B cell (primary cell): Measurements from ENCODE around the gene ZP1. TPM values are rescaled to one million over a fixed set of nuclear protein-coding genes. Genes with fewer than 3 reads are reported as not detected.

ENCODE experiments used
- ATAC-seq: fragments of 200-7000 bp; cut with Tn5 transposase; one replicate; pipeline ENCODE4 v1.10.0; 2021; ENCODE audit warnings: low read depth, mild to moderate bottlenecking, moderate number of reproducible peaks, moderate library complexity
- CTCF ChIA-PET: fragments of 350-600 bp; sonication (Branson Sonifier 250); formaldehyde crosslinking; loops from one replicate; lab custom pipeline; 2021; ENCODE audit warnings: antibody characterized with exemption, inconsistent platforms; lab: Charles Lee
- POLR2A ChIA-PET: fragments of 350-600 bp; sonication (Branson Sonifier 250); formaldehyde crosslinking; loops from one replicate; lab custom pipeline; 2021; ENCODE audit warnings: antibody characterized with exemption; lab: Charles Lee
- DNase-seq: peaks from one replicate; pipeline ENCODE4 v3.0.0; 2013
- H2AFZ ChIP-seq: 2 replicates; pipeline ENCODE4 v1.6.1; 2012; ENCODE audit warnings: mild to moderate bottlenecking, low read depth, low read length; ENCODE audit not compliant: insufficient read depth, poor library complexity, severe bottlenecking
- H3K27ac ChIP-seq, 2 donors: 1 replicate in 1 of 2; 2 replicates in 1 of 2; pipeline ENCODE4 v1.5.1; 2012 to 2013; ENCODE audit warnings: low read length in 2 of 2, mild to moderate bottlenecking in 2 of 2, moderate library complexity in 1 of 2
- H3K27me3 ChIP-seq, 4 experiments: fragments of 200-600 bp in 1 of 4; sonication (generic) in 1 of 4; replicated peaks in 1 of 4; 1 replicate in 2 of 4; 2 replicates in 2 of 4; pipeline versions ENCODE4 v1.6.1 to v1.7.0; 2013 to 2016; ENCODE audit warnings: low read length in 3 of 4, mild to moderate bottlenecking in 2 of 4, mixed read lengths in 1 of 4, moderate library complexity in 1 of 4; ENCODE audit not compliant: insufficient read depth in 4 of 4, control insufficient read depth in 3 of 4; ENCODE audit errors: control extremely low read depth in 1 of 4
- H3K36me3 ChIP-seq, 2 experiments: replicated peaks in 1 of 2; 1 replicate in 1 of 2; 2 replicates in 1 of 2; pipeline versions ENCODE4 v1.6.1 to v1.7.1; 2013; ENCODE audit warnings: low read length in 1 of 2; ENCODE audit not compliant: insufficient read depth in 2 of 2, control insufficient read depth in 1 of 2; ENCODE audit errors: control extremely low read depth in 1 of 2, extremely low read depth in 1 of 2
- H3K4me1 ChIP-seq, 2 donors: fragments of 200-600 bp in 1 of 2; sonication (generic) in 1 of 2; 1 replicate in 1 of 2; 2 replicates in 1 of 2; pipeline versions ENCODE4 v1.5.1 to v1.6.1; 2013 to 2017; ENCODE audit warnings: low read length in 2 of 2; ENCODE audit not compliant: control insufficient read depth in 2 of 2, insufficient read depth in 2 of 2
- H3K4me2 ChIP-seq: replicated peaks from 2 replicates; pipeline ENCODE3; 2012; ENCODE audit warnings: mild to moderate bottlenecking, low read depth, low read length; ENCODE audit not compliant: poor library complexity, severe bottlenecking
- H3K4me3 ChIP-seq, 5 experiments: fragments of 200-600 bp in 1 of 5; sonication (generic) in 1 of 5; 1 replicate in 3 of 5; 2 replicates in 2 of 5; pipeline versions ENCODE4 v1.5.1 to v1.7.0; 2011 to 2016; ENCODE audit warnings: low read length in 4 of 5, mild to moderate bottlenecking in 4 of 5, low read depth in 2 of 5, control low read depth in 1 of 5, moderate library complexity in 1 of 5; ENCODE audit not compliant: insufficient read depth in 1 of 5; ENCODE audit errors: control extremely low read depth in 1 of 5, extremely low read depth in 1 of 5
- H3K79me2 ChIP-seq: fragments of 200-600 bp; sonication (generic); one replicate; pipeline ENCODE4 v1.6.0; 2016; ENCODE audit warnings: low read length; ENCODE audit not compliant: control insufficient read depth, insufficient read depth
- H3K9ac ChIP-seq: fragments of 200-600 bp; sonication (generic); 2 replicates; pipeline ENCODE4 v1.6.1; 2017; ENCODE audit warnings: mild to moderate bottlenecking, low read length, moderate library complexity
- H3K9me3 ChIP-seq, 3 donors: one replicate each; pipeline versions ENCODE4 v1.6.1 to v1.7.1; 2013; ENCODE audit warnings: low read length in 2 of 3; ENCODE audit not compliant: control insufficient read depth in 2 of 3, insufficient read depth in 1 of 3; ENCODE audit errors: control extremely low read depth in 1 of 3
- H4K20me1 ChIP-seq: 2 replicates; pipeline ENCODE4 v1.6.0; 2012; ENCODE audit warnings: mild to moderate bottlenecking, low read length; ENCODE audit not compliant: insufficient read depth, control insufficient read depth, poor library complexity, severe bottlenecking
- H3K27ac Mint-ChIP-seq: one replicate; pipeline ENCODE4 v1.8.0; 2021; ENCODE audit warnings: mixed read lengths
- H3K27me3 Mint-ChIP-seq: one replicate; pipeline ENCODE4 v1.8.0; 2021; ENCODE audit warnings: mixed read lengths
- H3K4me1 Mint-ChIP-seq: one replicate; pipeline ENCODE4 v1.8.0; 2021; ENCODE audit warnings: mixed read lengths
- H3K4me3 Mint-ChIP-seq: one replicate; pipeline ENCODE4 v1.8.0; 2021; ENCODE audit warnings: mixed read lengths
- H3K9me3 Mint-ChIP-seq: one replicate; pipeline ENCODE4 v1.8.0; 2022; ENCODE audit warnings: mixed read lengths; ENCODE audit not compliant: insufficient read depth
- EZH2 ChIP-seq: IDR thresholded peaks from 2 replicates; pipeline ENCODE4 v1.6.1; 2012; ENCODE audit warnings: borderline replicate concordance, low read depth, mild to moderate bottlenecking, moderate library complexity, low read length; ENCODE audit not compliant: insufficient read depth, poor library complexity, severe bottlenecking
- WGBS: methylation state at CpG from one replicate; pipeline ENCODE4 v1.1.5; 2013; ENCODE audit warnings: missing lambda C conversion rate; ENCODE audit not compliant: insufficient coverage; 5-methylcytosine and 5-hydroxymethylcytosine counted together
- intact Hi-C: fragments of 100-400 bp; cut with micrococcal nuclease; formaldehyde crosslinking; loops from one replicate; pipeline ENCODE4 v1.10.0; 2022
- polyA plus RNA-seq: library from polyadenylated mRNA; depleted of rRNA; stranded (reverse); fragments of >200 nt; gene quantifications from 2 replicates; pipeline ENCODE4 v1.2.3, GENCODE V29; 2012
- total RNA-seq, 2 donors: library from RNA; stranded (reverse); fragments of 120-200 nt in 1 of 2; gene quantifications; 1 replicate in 1 of 2; 2 replicates in 1 of 2; pipeline versions ENCODE4 v1.2.3 to v1.2.4, GENCODE V29; 2013 to 2022
- TF ChIP-seq, protein P1 (sequence below): fragments of 200-600 bp; IDR thresholded peaks from one replicate; pipeline ENCODE4 v1.8.0; 2022; ENCODE audit warnings: antibody characterized with exemption, mild to moderate bottlenecking

ZP1 gene
- total and polyA plus RNA-seq, 2 donors (not counting 1 experiment from before 2014, with no cell fraction given) = 0.06 TPM; not detected in 1

GRCh38 chr11:60825118-60825517, 42.2 kb upstream of the ZP1 start:
- H3K9ac ChIP-seq = no peak overlapping the region
- H3K27ac ChIP-seq = no peak overlapping the region
- no peak overlapping the region for H3K4me2 ChIP-seq
- intact Hi-C loops = no loop called here
- H3K27ac Mint-ChIP-seq = no peak overlapping the region
- WGBS = 92% methylated on average over 5 of the region's 5 CpGs
- TF ChIP-seq, protein P1, sequence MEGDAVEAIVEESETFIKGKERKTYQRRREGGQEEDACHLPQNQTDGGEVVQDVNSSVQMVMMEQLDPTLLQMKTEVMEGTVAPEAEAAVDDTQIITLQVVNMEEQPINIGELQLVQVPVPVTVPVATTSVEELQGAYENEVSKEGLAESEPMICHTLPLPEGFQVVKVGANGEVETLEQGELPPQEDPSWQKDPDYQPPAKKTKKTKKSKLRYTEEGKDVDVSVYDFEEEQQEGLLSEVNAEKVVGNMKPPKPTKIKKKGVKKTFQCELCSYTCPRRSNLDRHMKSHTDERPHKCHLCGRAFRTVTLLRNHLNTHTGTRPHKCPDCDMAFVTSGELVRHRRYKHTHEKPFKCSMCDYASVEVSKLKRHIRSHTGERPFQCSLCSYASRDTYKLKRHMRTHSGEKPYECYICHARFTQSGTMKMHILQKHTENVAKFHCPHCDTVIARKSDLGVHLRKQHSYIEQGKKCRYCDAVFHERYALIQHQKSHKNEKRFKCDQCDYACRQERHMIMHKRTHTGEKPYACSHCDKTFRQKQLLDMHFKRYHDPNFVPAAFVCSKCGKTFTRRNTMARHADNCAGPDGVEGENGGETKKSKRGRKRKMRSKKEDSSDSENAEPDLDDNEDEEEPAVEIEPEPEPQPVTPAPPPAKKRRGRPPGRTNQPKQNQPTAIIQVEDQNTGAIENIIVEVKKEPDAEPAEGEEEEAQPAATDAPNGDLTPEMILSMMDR = no peak
- TF ChIP-seq EZH2 = no peak
- ATAC-seq (no peak), DNase-seq (no peak)
- H3K4me3 ChIP-seq = no peak overlapping the region
- ChIA-PET CTCF (no interaction called here), POLR2A (no interaction called here)
- H3K4me3 Mint-ChIP-seq = no peak overlapping the region
- no peaks in the 10 kb centered on the region for H4K20me1 ChIP-seq
- H3K9me3 ChIP-seq = no peaks in the 10 kb centered on the region
- H3K27me3 Mint-ChIP-seq = peaks cover 6% of the 10 kb centered on the region
- H3K27me3 ChIP-seq = no peaks in the 10 kb centered on the region
- no peaks in the 10 kb centered on the region for H3K79me2 ChIP-seq
- H2AFZ ChIP-seq = no peak overlapping the region
- H3K36me3 ChIP-seq = no peaks in the 10 kb centered on the region
- H3K4me1 Mint-ChIP-seq = no peaks in the 10 kb centered on the region
- H3K9me3 Mint-ChIP-seq = no peaks in the 10 kb centered on the region
- H3K4me1 ChIP-seq = no peaks in the 10 kb centered on the region

GRCh38 chr11:60825790-60826189, 41.6 kb upstream of the ZP1 start:
- H3K9me3 Mint-ChIP-seq = no peaks in the 10 kb centered on the region
- Histone ChIP-seq H3K4me3 (no peak overlapping the region), H3K4me2 (no peak overlapping the region), H3K79me2 (no peaks in the 10 kb centered on the region), H2AFZ (no peak overlapping the region), H3K27ac (no peak overlapping the region), H3K9me3 (no peaks in the 10 kb centered on the region), H3K9ac (no peak overlapping the region), H4K20me1 (no peaks in the 10 kb centered on the region), H3K27me3 (no peaks in the 10 kb centered on the region), H3K4me1 (peaks cover 0 to 3% of the 10 kb centered on the region in 2 donors), H3K36me3 (no peaks in the 10 kb centered on the region)
- WGBS = 78% methylated on average over 6 of the region's 6 CpGs
- intact Hi-C loops = no loop called here
- H3K4me1 Mint-ChIP-seq = no peaks in the 10 kb centered on the region
- POLR2A ChIA-PET = no interaction called here
- no peak for TF ChIP-seq EZH2
- TF ChIP-seq, protein P1 = no peak
- ATAC-seq = no peak
- CTCF ChIA-PET = interaction anchor here (0.5 kb wide), 1 partner anchor 30 kb away, joined by 5 read pairs; the partner anchor contains the start of gene PTGDR2
- no peak for DNase-seq
- H3K27ac Mint-ChIP-seq = no peak overlapping the region
- H3K27me3 Mint-ChIP-seq = peaks cover 6% of the 10 kb centered on the region
- no peak overlapping the region for H3K4me3 Mint-ChIP-seq
